Measurements from ENCODE around the gene OR11H7.

DNA sequence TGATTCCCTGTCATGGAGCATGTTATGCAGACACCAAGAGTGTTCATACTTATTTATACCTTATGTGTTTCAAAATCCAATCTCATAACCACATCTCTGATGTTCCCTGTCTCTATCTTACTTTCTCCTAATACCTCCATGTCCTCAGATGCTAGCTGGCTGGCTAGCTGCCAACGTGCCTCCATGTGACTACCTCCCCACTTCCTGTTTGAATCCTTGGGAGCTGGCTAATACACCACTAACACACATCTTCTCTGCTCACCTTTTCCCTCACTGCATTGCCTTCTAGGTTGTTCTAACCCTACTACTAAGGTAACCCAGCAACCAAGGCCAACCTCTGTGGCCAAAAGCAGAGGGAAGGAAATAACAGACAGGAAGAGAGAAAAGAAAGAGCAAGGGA is 49.6 kb downstream of the OR11H7 start:
- TF ChIP-seq, protein P1, sequence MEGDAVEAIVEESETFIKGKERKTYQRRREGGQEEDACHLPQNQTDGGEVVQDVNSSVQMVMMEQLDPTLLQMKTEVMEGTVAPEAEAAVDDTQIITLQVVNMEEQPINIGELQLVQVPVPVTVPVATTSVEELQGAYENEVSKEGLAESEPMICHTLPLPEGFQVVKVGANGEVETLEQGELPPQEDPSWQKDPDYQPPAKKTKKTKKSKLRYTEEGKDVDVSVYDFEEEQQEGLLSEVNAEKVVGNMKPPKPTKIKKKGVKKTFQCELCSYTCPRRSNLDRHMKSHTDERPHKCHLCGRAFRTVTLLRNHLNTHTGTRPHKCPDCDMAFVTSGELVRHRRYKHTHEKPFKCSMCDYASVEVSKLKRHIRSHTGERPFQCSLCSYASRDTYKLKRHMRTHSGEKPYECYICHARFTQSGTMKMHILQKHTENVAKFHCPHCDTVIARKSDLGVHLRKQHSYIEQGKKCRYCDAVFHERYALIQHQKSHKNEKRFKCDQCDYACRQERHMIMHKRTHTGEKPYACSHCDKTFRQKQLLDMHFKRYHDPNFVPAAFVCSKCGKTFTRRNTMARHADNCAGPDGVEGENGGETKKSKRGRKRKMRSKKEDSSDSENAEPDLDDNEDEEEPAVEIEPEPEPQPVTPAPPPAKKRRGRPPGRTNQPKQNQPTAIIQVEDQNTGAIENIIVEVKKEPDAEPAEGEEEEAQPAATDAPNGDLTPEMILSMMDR (conservative IDR thresholded peaks at IDR 0.05; ENCODE audit: low read length), result no peak
- TF ChIP-seq EZH2phosphoT487 (IDR thresholded peaks at IDR 0.05; ENCODE audit: borderline replicate concordance), result no peak

Data from Loucy (cell line).